ENCODE data around the gene KLHDC7B.
"Not testable (repeated sequence)": the region's sequence is repeated elsewhere in the genome, so short reads cannot be mapped to it uniquely, and the experiment has no call there.

DNA sequence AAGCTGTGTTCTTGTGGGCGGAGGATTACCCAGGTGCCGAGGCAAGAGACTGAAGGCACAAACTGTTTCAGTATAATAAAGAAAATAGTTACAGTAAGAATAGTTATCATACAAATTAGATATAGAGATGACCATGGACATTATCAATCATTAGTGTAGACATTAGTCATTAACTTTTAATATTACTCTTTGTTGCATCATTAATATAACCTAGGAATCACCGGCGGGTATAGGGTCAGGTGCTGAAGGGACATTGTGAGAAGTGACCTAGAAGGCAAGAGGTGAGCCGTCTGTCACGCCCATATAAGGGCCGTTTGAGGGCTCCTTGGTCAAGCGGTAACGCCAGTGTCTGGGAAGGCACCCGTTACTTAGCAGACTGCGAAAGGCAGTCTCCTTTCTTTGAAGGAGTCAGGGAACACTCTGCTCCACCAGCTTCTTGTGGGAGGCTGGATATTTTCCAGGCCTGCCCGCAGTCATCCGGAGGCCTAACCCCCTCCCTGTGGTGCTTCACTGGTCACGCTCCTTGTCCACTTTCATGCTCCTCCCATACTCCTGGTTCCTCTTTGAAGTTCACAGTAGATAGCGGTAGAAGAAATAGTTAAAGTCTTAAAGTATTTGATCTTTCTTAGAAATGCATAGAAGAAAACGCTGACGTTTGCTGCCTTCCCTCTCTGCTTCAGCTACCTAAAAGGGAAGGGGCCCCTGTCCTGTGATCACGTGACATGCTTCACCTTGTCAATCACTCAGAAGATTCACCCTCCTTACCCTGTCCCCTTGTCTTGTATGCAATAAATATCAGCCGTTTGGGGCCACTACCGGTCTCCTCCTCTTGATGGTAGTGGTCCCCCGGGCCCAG, 11.6 kb upstream of the KLHDC7B start:
- TF ChIP-seq EZH2phosphoT487 (IDR thresholded peaks at IDR 0.05; ENCODE audit: low read depth, severe bottlenecking, unreplicated experiment); CTCF (IDR thresholded peaks at IDR 0.05; ENCODE audit: poor library complexity); EZH2 (IDR thresholded peaks at IDR 0.05; ENCODE audit: borderline replicate concordance): not testable (repeated sequence)

Measured in hepatocyte (in vitro differentiated cells).